Measurements from ENCODE around the gene ZNF454.

DNA sequence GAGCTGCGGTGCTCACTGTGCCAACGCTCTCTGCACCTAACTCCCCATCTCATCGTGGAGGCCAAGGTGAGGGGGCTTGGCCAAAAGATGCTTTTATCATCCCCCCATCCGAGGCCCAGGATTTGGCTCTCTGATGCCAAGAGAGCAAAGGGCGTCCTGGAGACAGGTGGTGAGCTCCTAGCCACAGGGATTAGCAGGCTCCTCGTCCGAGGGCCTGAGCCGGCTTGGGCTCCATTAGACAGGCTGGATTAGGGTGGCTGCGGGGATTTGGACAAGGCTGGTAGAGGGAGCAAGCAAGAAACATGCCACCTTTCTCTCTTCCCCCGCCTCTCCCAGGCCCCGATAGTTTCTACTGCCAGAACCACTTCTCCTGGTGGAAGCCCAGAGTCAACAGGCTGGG, 55.2 kb downstream of the ZNF454 start:
- no peak for TF ChIP-seq NANOG (IDR thresholded peaks at IDR 0.05; ENCODE audit: borderline replicate concordance)
- TF ChIP-seq, protein P1, sequence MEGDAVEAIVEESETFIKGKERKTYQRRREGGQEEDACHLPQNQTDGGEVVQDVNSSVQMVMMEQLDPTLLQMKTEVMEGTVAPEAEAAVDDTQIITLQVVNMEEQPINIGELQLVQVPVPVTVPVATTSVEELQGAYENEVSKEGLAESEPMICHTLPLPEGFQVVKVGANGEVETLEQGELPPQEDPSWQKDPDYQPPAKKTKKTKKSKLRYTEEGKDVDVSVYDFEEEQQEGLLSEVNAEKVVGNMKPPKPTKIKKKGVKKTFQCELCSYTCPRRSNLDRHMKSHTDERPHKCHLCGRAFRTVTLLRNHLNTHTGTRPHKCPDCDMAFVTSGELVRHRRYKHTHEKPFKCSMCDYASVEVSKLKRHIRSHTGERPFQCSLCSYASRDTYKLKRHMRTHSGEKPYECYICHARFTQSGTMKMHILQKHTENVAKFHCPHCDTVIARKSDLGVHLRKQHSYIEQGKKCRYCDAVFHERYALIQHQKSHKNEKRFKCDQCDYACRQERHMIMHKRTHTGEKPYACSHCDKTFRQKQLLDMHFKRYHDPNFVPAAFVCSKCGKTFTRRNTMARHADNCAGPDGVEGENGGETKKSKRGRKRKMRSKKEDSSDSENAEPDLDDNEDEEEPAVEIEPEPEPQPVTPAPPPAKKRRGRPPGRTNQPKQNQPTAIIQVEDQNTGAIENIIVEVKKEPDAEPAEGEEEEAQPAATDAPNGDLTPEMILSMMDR (conservative IDR thresholded peaks at IDR 0.05; ENCODE audit: low read depth in 2 of 2) = no peak
- TF ChIP-seq POLR2AphosphoS5 (IDR thresholded peaks at IDR 0.05; ENCODE audit: low read depth) = no peak
- TF ChIP-seq CREB1 (CRISPR knock-in tag; IDR thresholded peaks at IDR 0.05; ENCODE audit: low read depth) = no peak
- TF ChIP-seq EZH2 (IDR thresholded peaks at IDR 0.05; ENCODE audit: low read depth, unreplicated experiment) = no peak
- TF ChIP-seq, protein P2, sequence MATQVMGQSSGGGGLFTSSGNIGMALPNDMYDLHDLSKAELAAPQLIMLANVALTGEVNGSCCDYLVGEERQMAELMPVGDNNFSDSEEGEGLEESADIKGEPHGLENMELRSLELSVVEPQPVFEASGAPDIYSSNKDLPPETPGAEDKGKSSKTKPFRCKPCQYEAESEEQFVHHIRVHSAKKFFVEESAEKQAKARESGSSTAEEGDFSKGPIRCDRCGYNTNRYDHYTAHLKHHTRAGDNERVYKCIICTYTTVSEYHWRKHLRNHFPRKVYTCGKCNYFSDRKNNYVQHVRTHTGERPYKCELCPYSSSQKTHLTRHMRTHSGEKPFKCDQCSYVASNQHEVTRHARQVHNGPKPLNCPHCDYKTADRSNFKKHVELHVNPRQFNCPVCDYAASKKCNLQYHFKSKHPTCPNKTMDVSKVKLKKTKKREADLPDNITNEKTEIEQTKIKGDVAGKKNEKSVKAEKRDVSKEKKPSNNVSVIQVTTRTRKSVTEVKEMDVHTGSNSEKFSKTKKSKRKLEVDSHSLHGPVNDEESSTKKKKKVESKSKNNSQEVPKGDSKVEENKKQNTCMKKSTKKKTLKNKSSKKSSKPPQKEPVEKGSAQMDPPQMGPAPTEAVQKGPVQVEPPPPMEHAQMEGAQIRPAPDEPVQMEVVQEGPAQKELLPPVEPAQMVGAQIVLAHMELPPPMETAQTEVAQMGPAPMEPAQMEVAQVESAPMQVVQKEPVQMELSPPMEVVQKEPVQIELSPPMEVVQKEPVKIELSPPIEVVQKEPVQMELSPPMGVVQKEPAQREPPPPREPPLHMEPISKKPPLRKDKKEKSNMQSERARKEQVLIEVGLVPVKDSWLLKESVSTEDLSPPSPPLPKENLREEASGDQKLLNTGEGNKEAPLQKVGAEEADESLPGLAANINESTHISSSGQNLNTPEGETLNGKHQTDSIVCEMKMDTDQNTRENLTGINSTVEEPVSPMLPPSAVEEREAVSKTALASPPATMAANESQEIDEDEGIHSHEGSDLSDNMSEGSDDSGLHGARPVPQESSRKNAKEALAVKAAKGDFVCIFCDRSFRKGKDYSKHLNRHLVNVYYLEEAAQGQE (IDR thresholded peaks at IDR 0.05; ENCODE audit: unreplicated experiment) = no peak
- no peak for TF ChIP-seq EZH2phosphoT487 (IDR thresholded peaks at IDR 0.05; ENCODE audit: unreplicated experiment)
- no peak for TF ChIP-seq JUNB (IDR thresholded peaks at IDR 0.05; ENCODE audit: unreplicated experiment)
- TF ChIP-seq ZNF331 (CRISPR knock-in tag; IDR thresholded peaks at IDR 0.05; ENCODE audit: low read depth) = no peak
- TF ChIP-seq, protein P3, sequence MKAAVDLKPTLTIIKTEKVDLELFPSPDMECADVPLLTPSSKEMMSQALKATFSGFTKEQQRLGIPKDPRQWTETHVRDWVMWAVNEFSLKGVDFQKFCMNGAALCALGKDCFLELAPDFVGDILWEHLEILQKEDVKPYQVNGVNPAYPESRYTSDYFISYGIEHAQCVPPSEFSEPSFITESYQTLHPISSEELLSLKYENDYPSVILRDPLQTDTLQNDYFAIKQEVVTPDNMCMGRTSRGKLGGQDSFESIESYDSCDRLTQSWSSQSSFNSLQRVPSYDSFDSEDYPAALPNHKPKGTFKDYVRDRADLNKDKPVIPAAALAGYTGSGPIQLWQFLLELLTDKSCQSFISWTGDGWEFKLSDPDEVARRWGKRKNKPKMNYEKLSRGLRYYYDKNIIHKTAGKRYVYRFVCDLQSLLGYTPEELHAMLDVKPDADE (IDR thresholded peaks at IDR 0.05) = no peak
- TF ChIP-seq STAT1 (IDR thresholded peaks at IDR 0.05; ENCODE audit: unreplicated experiment) = no peak
- no peak for TF ChIP-seq ZNF114 (CRISPR knock-in tag; IDR thresholded peaks at IDR 0.05)
